GM18858 (cell line): ENCODE measurements around the gene LRCH4.

ENCODE experiments used
- ATAC-seq: cut with Tn5 transposase; IDR thresholded peaks from one replicate; pipeline ENCODE4 v1.9.1; 2021; ENCODE audit not compliant: unreplicated experiment

Gene LRCH4

GRCh38 chr7:100583132-100584053 lies 2.5 kb downstream of the LRCH4 start:
- no peak for ATAC-seq

- no peak for ATAC-seq
Measured at GRCh38 chr7:100582650-100583049, 3.3 kb downstream of the LRCH4 start.

GRCh38 chr7:100582041-100582579 lies 3.8 kb downstream of the LRCH4 start:
- no peak for ATAC-seq

GRCh38 chr7:100580466-100581283 lies 5.3 kb downstream of the LRCH4 start:
- no peak for ATAC-seq

- no peak for ATAC-seq
Measured at GRCh38 chr7:100578246-100579183, 7.4 kb downstream of the LRCH4 start.

- no peak for ATAC-seq
Measured at GRCh38 chr7:100577507-100577906, 8.4 kb downstream of the LRCH4 start.

- no peak for ATAC-seq
Measured at GRCh38 chr7:100577103-100577502, 8.8 kb downstream of the LRCH4 start.

- ATAC-seq, result no peak
Measured at GRCh38 chr7:100576384-100576993, 9.4 kb downstream of the LRCH4 start.

GRCh38 chr7:100575746-100576383 lies 10.1 kb downstream of the LRCH4 start:
- ATAC-seq, result no peak

- no peak for ATAC-seq
Measured at GRCh38 chr7:100575206-100575631, 10.7 kb downstream of the LRCH4 start.

- ATAC-seq, result no peak
Measured at GRCh38 chr7:100574362-100575205, 11.3 kb downstream of the LRCH4 start.

- no peak for ATAC-seq
Measured at GRCh38 chr7:100573691-100574361, 12.1 kb downstream of the LRCH4 start, which contains the start of gene SAP25. Gene SAP25, minus strand, starts transcription at chr7:100573900. Its CDS starts 158 bp downstream, at chr7:100573742.

GRCh38 chr7:100572949-100573675 lies 12.8 kb downstream of the LRCH4 start:
- no peak for ATAC-seq

- ATAC-seq, result no peak
Measured at GRCh38 chr7:100572281-100572948, 13.5 kb downstream of the LRCH4 start.

- no peak for ATAC-seq
Measured at GRCh38 chr7:100571829-100572116, 14.2 kb downstream of the LRCH4 start.

GRCh38 chr7:100570954-100571828 lies 14.7 kb downstream of the LRCH4 start:
- ATAC-seq, result no peak
